SK-N-SH treated with all-trans-retinoic acid at 6 μM for 48 hours (cell line): ENCODE results near the gene SCRT2.

ENCODE experiments used
- BACH2 ChIP-seq: fragments of 250-450 bp; sonication (Bioruptor Pico); IDR thresholded peaks from 2 replicates; pipeline ENCODE4 v1.9.0; 2021; ENCODE audit warnings: mild to moderate bottlenecking, borderline replicate concordance
- GLIS3 ChIP-seq: fragments of 250-450 bp; sonication (Bioruptor Pico); IDR thresholded peaks from 2 replicates; pipeline ENCODE4 v1.5.0; 2020; ENCODE audit warnings: mild to moderate bottlenecking, moderate library complexity
- ISL1 ChIP-seq: fragments of 250-450 bp; sonication (Bioruptor Pico); IDR thresholded peaks from 2 replicates; pipeline ENCODE4 v2.1.2; 2022; ENCODE audit warnings: mild to moderate bottlenecking, moderate library complexity
- PATZ1 ChIP-seq: fragments of 250-450 bp; sonication (Bioruptor Pico); IDR thresholded peaks from 2 replicates; pipeline ENCODE4 v1.8.0; 2020; ENCODE audit warnings: mild to moderate bottlenecking, moderate library complexity, borderline replicate concordance
- POU6F1 ChIP-seq: fragments of 250-450 bp; sonication (Bioruptor Pico); IDR thresholded peaks from 2 replicates; pipeline ENCODE4 v1.8.0; 2021; ENCODE audit warnings: low read depth, mild to moderate bottlenecking, moderate library complexity, borderline replicate concordance
- ZFP30 ChIP-seq: fragments of 450-650 bp; formaldehyde crosslinking; IDR thresholded peaks from 2 replicates; pipeline ENCODE4 v1.5.0; 2022; ENCODE audit warnings: mild to moderate bottlenecking, moderate library complexity
- ZNF70 ChIP-seq: fragments of 450-650 bp; formaldehyde crosslinking; IDR thresholded peaks from 2 replicates; pipeline ENCODE4 v1.5.0; 2020; ENCODE audit warnings: mild to moderate bottlenecking, moderate library complexity

- TF ChIP-seq ZFP30 (CRISPR knock-in tag): no peak
- no peak for TF ChIP-seq GLIS3
- TF ChIP-seq ZNF70 (CRISPR knock-in tag): no peak
- no peak for TF ChIP-seq ISL1
- TF ChIP-seq BACH2 (CRISPR knock-in tag): no peak
- no peak for TF ChIP-seq POU6F1 (CRISPR knock-in tag)
- no peak for TF ChIP-seq PATZ1 (CRISPR knock-in tag)
Observed at GRCh38 chr20:623704-624103, 51.9 kb downstream of the SCRT2 start.
